Activated CD4-positive, alpha-beta T cell treated with anti-CD3 and anti-CD28 coated beads, Interleukin-2, amount 10 ng/mL, durations not matched to agents 7 days and 5 days (primary cell): ENCODE measurements around the gene ATOSB. TPM values are rescaled to one million over a fixed set of nuclear protein-coding genes. Genes with fewer than 3 reads are reported as not detected.

Experiments used
- CTCF ChIA-PET: fragments of 350-600 bp; sonication (Branson Sonifier 250); formaldehyde crosslinking; loops from one replicate; lab custom pipeline; 2021; ENCODE audit warnings: antibody characterized with exemption; lab: Charles Lee
- POLR2A ChIA-PET: fragments of 350-600 bp; sonication (Branson Sonifier 250); formaldehyde crosslinking; loops from one replicate; lab custom pipeline; 2021; ENCODE audit warnings: antibody characterized with exemption; lab: Charles Lee
- DNase-seq: peaks from one replicate; pipeline ENCODE4 v3.0.0-alpha.2; 2020
- H3K27ac Mint-ChIP-seq: one replicate; pipeline ENCODE4 v1.8.0; 2021; ENCODE audit warnings: mild to moderate bottlenecking, moderate library complexity, mixed read lengths
- H3K27me3 Mint-ChIP-seq: one replicate; pipeline ENCODE4 v1.8.0; 2021; ENCODE audit warnings: mixed read lengths
- H3K36me3 Mint-ChIP-seq: one replicate; pipeline ENCODE4 v1.8.0; 2021; ENCODE audit warnings: low read depth, mixed read lengths
- H3K4me1 Mint-ChIP-seq: one replicate; pipeline ENCODE4 v1.8.0; 2021; ENCODE audit warnings: mixed read lengths
- H3K4me3 Mint-ChIP-seq: one replicate; pipeline ENCODE4 v1.8.0; 2021; ENCODE audit warnings: mild to moderate bottlenecking, moderate library complexity, mixed read lengths
- H3K9me3 Mint-ChIP-seq: one replicate; pipeline ENCODE4 v1.8.0; 2021; ENCODE audit warnings: mixed read lengths
- total RNA-seq, 2 experiments: library from RNA; stranded (reverse); gene quantifications; one replicate each; pipeline ENCODE4 v1.2.3, GENCODE V29; 2021

The ATOSB gene
- total RNA-seq, 2 experiments from 2014 or later = 15.6 to 17.6 TPM

DNA sequence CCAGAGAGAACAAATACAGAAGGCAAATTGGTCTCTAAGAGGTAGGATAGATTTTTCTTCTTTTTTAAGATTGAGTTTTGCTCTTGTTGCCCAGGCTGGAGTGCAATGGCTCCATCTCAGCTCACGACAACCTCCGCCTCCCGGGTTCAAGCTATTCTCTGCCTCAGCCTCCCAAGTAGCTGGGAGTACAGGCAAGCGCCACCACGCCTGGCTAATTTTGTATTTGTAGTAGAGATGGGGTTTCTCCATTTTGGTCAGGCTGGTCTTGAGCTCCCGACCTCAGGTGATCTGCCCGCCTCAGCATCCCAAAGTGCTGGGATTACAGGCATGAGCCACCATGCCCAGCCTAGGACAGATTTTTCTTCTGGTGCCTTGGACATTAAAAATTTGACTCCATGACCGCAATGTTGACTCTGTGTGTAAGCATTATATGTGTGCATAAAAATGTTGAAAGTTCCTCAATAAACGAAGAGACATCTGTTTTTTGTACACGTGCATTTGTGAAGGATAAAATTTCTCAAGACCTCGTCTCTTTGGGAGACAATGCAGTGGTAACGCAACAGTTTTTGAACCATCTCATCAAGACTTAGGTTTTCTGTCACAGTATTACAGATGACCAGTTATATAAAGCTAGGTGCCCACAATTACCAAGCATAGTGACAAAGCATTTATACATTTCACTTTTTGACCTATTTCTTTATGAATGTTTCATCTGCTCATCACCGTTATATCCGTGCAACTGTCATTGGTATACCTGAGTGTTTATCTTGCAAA lies 60.6 kb downstream of the ATOSB start:
- H3K27ac Mint-ChIP-seq = no peak overlapping the region
- H3K4me3 Mint-ChIP-seq = no peak overlapping the region
- H3K4me1 Mint-ChIP-seq = peaks cover 3% of the 10 kb centered on the region
- H3K9me3 Mint-ChIP-seq = no peaks in the 10 kb centered on the region
- ChIA-PET POLR2A (no interaction called here), CTCF (interaction anchor here (1.9 kb wide), 1 partner anchor 11 kb away, joined by 6 read pairs; no protein-coding TSS in a partner anchor)
- H3K27me3 Mint-ChIP-seq = no peaks in the 10 kb centered on the region
- DNase-seq = no peak
- peaks cover 62% of the 10 kb centered on the region for H3K36me3 Mint-ChIP-seq

GRCh38 chr9:35054185-35054835 lies 61.4 kb downstream of the ATOSB start:
- ChIA-PET POLR2A (no interaction called here), CTCF (interaction anchor here (1.9 kb wide), 1 partner anchor 11 kb away, joined by 6 read pairs; no protein-coding TSS in a partner anchor)
- no peak overlapping the region for H3K4me3 Mint-ChIP-seq
- H3K27me3 Mint-ChIP-seq = no peaks in the 10 kb centered on the region
- peaks cover 55% of the 10 kb centered on the region for H3K36me3 Mint-ChIP-seq
- DNase-seq = no peak
- no peak overlapping the region for H3K27ac Mint-ChIP-seq
- no peaks in the 10 kb centered on the region for H3K9me3 Mint-ChIP-seq
- peaks cover 3% of the 10 kb centered on the region for H3K4me1 Mint-ChIP-seq

Other genes with a start within 250 kb of the ATOSB start
- gene PHF24, start 157.6 kb downstream of the ATOSB start, total RNA-seq = not detected
- 1 to 10 TPM; 3.5 to 4.6 TPM for gene DNAJB5, start 126.1 kb downstream of the ATOSB start, total RNA-seq
- gene VCP, start 43.2 kb downstream of the ATOSB start, total RNA-seq = 100 to 1,000 TPM; 189 to 238 TPM
- gene FANCG, start 35.9 kb downstream of the ATOSB start, total RNA-seq = 100 to 1,000 TPM; 117 to 123 TPM
- gene PIGO, start 19.3 kb downstream of the ATOSB start, total RNA-seq = 10 to 100 TPM; 22.0 to 29.0 TPM
- 100 to 1,000 TPM; 104 to 108 TPM for gene STOML2, start 12.7 kb downstream of the ATOSB start, total RNA-seq
- gene UNC13B, start 46.1 kb upstream of the ATOSB start, total RNA-seq = under 1 TPM; 0.12 to 0.25 TPM